H9 (cell line): ENCODE data around the gene CYP27B1. TPM values are rescaled to one million over a fixed set of nuclear protein-coding genes. Genes with fewer than 3 reads are reported as not detected.

Experiments
- DNase-seq: peaks from one replicate; pipeline ENCODE4 v3.0.0-alpha.2; 2017
- H2AFZ ChIP-seq: one replicate; pipeline ENCODE4 v1.6.1; 2013; ENCODE audit warnings: mild to moderate bottlenecking, low read length, control low read depth, moderate library complexity
- H2AK5ac ChIP-seq: 2 replicates; pipeline ENCODE4 v1.6.1; 2013; ENCODE audit warnings: low read length, control low read depth, mixed read lengths; ENCODE audit not compliant: insufficient read length
- H2BK120ac ChIP-seq: one replicate; pipeline ENCODE4 v1.6.1; 2013; ENCODE audit warnings: low read depth, mild to moderate bottlenecking, low read length, control low read depth, inconsistent platforms; ENCODE audit not compliant: poor library complexity, severe bottlenecking
- H2BK12ac ChIP-seq: 2 replicates; pipeline ENCODE4 v1.6.1; 2013; ENCODE audit warnings: low read length, control low read depth, mixed read lengths, low read depth; ENCODE audit not compliant: insufficient read length
- H2BK15ac ChIP-seq: 2 replicates; pipeline ENCODE4 v1.6.1; 2013; ENCODE audit warnings: low read depth, low read length, control low read depth
- H2BK20ac ChIP-seq: one replicate; pipeline ENCODE4 v1.6.1; 2013; ENCODE audit warnings: low read depth, mild to moderate bottlenecking, low read length, control low read depth, inconsistent platforms; ENCODE audit not compliant: poor library complexity, severe bottlenecking
- H2BK5ac ChIP-seq: 2 replicates; pipeline ENCODE4 v1.6.1; 2013; ENCODE audit warnings: low read length, control low read depth, mixed read lengths; ENCODE audit not compliant: insufficient read length
- H3K14ac ChIP-seq: 2 replicates; pipeline ENCODE4 v1.6.1; 2013; ENCODE audit warnings: low read length, control low read depth; ENCODE audit not compliant: insufficient read depth
- H3K18ac ChIP-seq: 2 replicates; pipeline ENCODE4 v1.6.1; 2013; ENCODE audit warnings: low read depth, mild to moderate bottlenecking, mixed read lengths, low read length, control low read depth; ENCODE audit not compliant: insufficient read length
- H3K23ac ChIP-seq: 2 replicates; pipeline ENCODE4 v1.6.1; 2013; ENCODE audit warnings: low read length, control low read depth, mixed read lengths, low read depth; ENCODE audit not compliant: insufficient read length
- H3K23me2 ChIP-seq: 2 replicates; pipeline ENCODE4 v1.6.1; 2013; ENCODE audit warnings: low read depth, mild to moderate bottlenecking, mixed read lengths, low read length, control low read depth; ENCODE audit not compliant: insufficient read length, poor library complexity, severe bottlenecking
- H3K27ac ChIP-seq: 2 replicates; pipeline ENCODE4 v1.5.1; 2013; ENCODE audit warnings: low read length, control low read depth, mixed read lengths, low read depth; ENCODE audit not compliant: insufficient read length
- H3K27me3 ChIP-seq: 2 replicates; pipeline ENCODE4 v1.6.1; 2013; ENCODE audit warnings: low read length, control low read depth, inconsistent platforms; ENCODE audit not compliant: insufficient read depth
- H3K4ac ChIP-seq: 2 replicates; pipeline ENCODE4 v1.6.1; 2013; ENCODE audit warnings: low read depth, mild to moderate bottlenecking, control low read depth, inconsistent platforms, low read length, moderate library complexity
- H3K4me1 ChIP-seq: 2 replicates; pipeline ENCODE4 v1.6.1; 2013; ENCODE audit warnings: low read length, control low read depth, inconsistent platforms; ENCODE audit not compliant: insufficient read depth
- H3K4me2 ChIP-seq: 2 replicates; pipeline ENCODE4 v1.6.1; 2013; ENCODE audit warnings: low read length, control low read depth, mixed read lengths; ENCODE audit not compliant: insufficient read length, insufficient read depth
- H3K56ac ChIP-seq: 2 replicates; pipeline ENCODE4 v1.6.1; 2013; ENCODE audit warnings: low read depth, mild to moderate bottlenecking, mixed read lengths, low read length, control low read depth; ENCODE audit not compliant: insufficient read length
- H3K79me1 ChIP-seq: 2 replicates; pipeline ENCODE4 v1.6.1; 2013; ENCODE audit warnings: low read depth, mild to moderate bottlenecking, moderate library complexity, low read length, control low read depth, inconsistent platforms; ENCODE audit not compliant: insufficient read depth, poor library complexity, severe bottlenecking
- H3K79me2 ChIP-seq: 2 replicates; pipeline ENCODE4 v1.6.1; 2013; ENCODE audit warnings: low read length, control low read depth, inconsistent platforms; ENCODE audit not compliant: insufficient read depth
- H3K9ac ChIP-seq: 2 replicates; pipeline ENCODE4 v1.6.1; 2013; ENCODE audit warnings: low read length, control low read depth, mixed read lengths; ENCODE audit not compliant: insufficient read length; ENCODE audit errors: extremely low read depth
- H3K9me3 ChIP-seq: one replicate; pipeline ENCODE4 v1.6.1; 2013; ENCODE audit warnings: low read depth, low read length, inconsistent platforms; ENCODE audit not compliant: control insufficient read depth
- H3T11ph ChIP-seq: one replicate; pipeline ENCODE4 v1.6.1; 2013; ENCODE audit warnings: mild to moderate bottlenecking, low read length, control low read depth, inconsistent platforms
- H4K20me1 ChIP-seq: one replicate; pipeline ENCODE4 v1.6.1; 2013; ENCODE audit not compliant: control insufficient read depth, insufficient read length, insufficient read depth
- H4K5ac ChIP-seq: 2 replicates; pipeline ENCODE4 v1.6.1; 2013; ENCODE audit warnings: low read depth, mild to moderate bottlenecking, mixed read lengths, low read length, control low read depth; ENCODE audit not compliant: insufficient read length
- H4K8ac ChIP-seq: replicated peaks from 2 replicates; pipeline ENCODE4 v1.6.1; 2013; ENCODE audit warnings: low read length, control low read depth, mixed read lengths, low read depth; ENCODE audit not compliant: insufficient read length
- H4K91ac ChIP-seq: 2 replicates; pipeline ENCODE4 v1.6.1; 2013; ENCODE audit warnings: low read depth, mild to moderate bottlenecking, moderate library complexity, mixed read lengths, low read length, control low read depth; ENCODE audit not compliant: insufficient read length
- H3K27ac Mint-ChIP-seq, 3 experiments: 2 replicates in 2 of 3; 3 replicates in 1 of 3; pipeline ENCODE4 v1.8.0; 2020 to 2021; ENCODE audit warnings: mixed read lengths in 3 of 3, mild to moderate bottlenecking in 1 of 3, moderate library complexity in 1 of 3
- H3K27me3 Mint-ChIP-seq: 2 replicates; pipeline ENCODE4 v1.8.0; 2021; ENCODE audit warnings: low read depth, mild to moderate bottlenecking, moderate library complexity, mixed read lengths
- H3K36me3 Mint-ChIP-seq, 3 experiments: 2 replicates in 2 of 3; 3 replicates in 1 of 3; pipeline ENCODE4 v1.8.0; 2020 to 2021; ENCODE audit warnings: low read depth in 3 of 3, mixed read lengths in 3 of 3; ENCODE audit not compliant: insufficient read depth in 1 of 3
- H3K4me1 Mint-ChIP-seq, 2 experiments: 2 replicates each; pipeline ENCODE4 v1.8.0; 2020; ENCODE audit warnings: mixed read lengths in 2 of 2
- H3K4me3 Mint-ChIP-seq, 2 experiments: 2 replicates in 1 of 2; 3 replicates in 1 of 2; pipeline ENCODE4 v1.8.0; 2020 to 2021; ENCODE audit warnings: mild to moderate bottlenecking in 2 of 2, mixed read lengths in 2 of 2, moderate library complexity in 1 of 2
- H3K9me3 Mint-ChIP-seq, 2 experiments: 2 replicates in 1 of 2; 3 replicates in 1 of 2; pipeline ENCODE4 v1.8.0; 2020; ENCODE audit warnings: mild to moderate bottlenecking in 2 of 2, mixed read lengths in 2 of 2, moderate library complexity in 1 of 2
- WGBS: extraction: QIAGEN DNeasy Blood & Tissue Kit; methylation state at CpG from one replicate; pipeline ENCODE4 v1.1.7; 2013; ENCODE audit warnings: missing lambda C conversion rate, low lambda C conversion rate, mixed read lengths; ENCODE audit not compliant: insufficient read length; ENCODE audit errors: extremely low coverage; 5-methylcytosine and 5-hydroxymethylcytosine counted together
- total RNA-seq: library from RNA; stranded (reverse); gene quantifications from 2 replicates; pipeline ENCODE4 v1.2.1, GENCODE V29; 2021
- TF ChIP-seq, protein P1 (sequence below): fragments of 200-600 bp; sonication (generic); conservative IDR thresholded peaks from 3 replicates; pipeline ENCODE4 v1.8.0; 2021; ENCODE audit warnings: antibody characterized with exemption, mild to moderate bottlenecking

The CYP27B1 gene
- total RNA-seq, 1 experiment from 2014 or later = 6.1 TPM

DNA sequence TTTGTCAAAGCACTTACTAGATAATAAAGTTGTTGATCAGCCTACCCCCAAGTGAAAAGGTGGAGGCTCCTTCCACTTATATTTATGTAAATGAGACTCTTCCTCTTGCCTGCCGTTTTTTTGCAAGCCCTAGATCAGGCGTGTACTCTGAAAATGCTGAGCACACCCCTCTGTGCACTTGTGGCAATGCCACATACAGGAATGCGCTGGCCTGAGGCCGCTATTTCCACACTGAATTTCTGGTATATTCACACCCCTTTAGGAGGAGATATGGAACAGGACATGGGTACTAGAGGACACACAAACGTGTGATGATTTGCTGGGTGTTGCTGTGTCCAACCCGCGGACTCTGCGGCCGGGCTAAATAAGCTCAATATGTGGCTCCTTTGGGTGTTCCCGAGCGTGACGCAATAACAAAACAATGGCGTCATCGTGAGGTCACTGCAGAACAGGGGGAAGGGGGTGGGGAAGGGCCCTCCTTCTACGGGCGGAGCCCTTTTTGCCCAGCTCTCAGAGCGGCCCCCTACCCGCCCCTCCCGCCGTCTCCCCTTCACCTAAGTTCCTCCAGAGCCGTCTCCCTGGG, 22.6 kb downstream of the CYP27B1 start:
- no peak overlapping the region for H3K23ac ChIP-seq
- no peaks in the 10 kb centered on the region for H3K9me3 ChIP-seq
- H3K4ac ChIP-seq = no peak overlapping the region
- peaks cover 41% of the 10 kb centered on the region for H3K27me3 Mint-ChIP-seq
- H2BK5ac ChIP-seq = no peak overlapping the region
- H4K20me1 ChIP-seq = no peaks in the 10 kb centered on the region
- H2BK15ac ChIP-seq = no peak overlapping the region
- no peak overlapping the region for H4K5ac ChIP-seq
- no peak overlapping the region for H2BK20ac ChIP-seq
- no CpG with 5 or more reads among the region's 21 CpGs for WGBS
- H3K23me2 ChIP-seq = peaks cover 4% of the 10 kb centered on the region
- H3K36me3 Mint-ChIP-seq = peaks cover 14 to 38% (median 33%) of the 10 kb centered on the region in 3 experiments; a peak in 6 of 7 replicates
- H4K8ac ChIP-seq = no peak overlapping the region
- H2AK5ac ChIP-seq = no peak overlapping the region
- H3K4me1 ChIP-seq = peaks cover 2% of the 10 kb centered on the region; the same call in 1 of the 2 replicates
- no peaks in the 10 kb centered on the region for H3K79me2 ChIP-seq
- no peaks in the 10 kb centered on the region for H3K79me1 ChIP-seq
- H3K4me1 Mint-ChIP-seq = peaks cover 17 to 20% of the 10 kb centered on the region in 2 experiments
- TF ChIP-seq, protein P1, sequence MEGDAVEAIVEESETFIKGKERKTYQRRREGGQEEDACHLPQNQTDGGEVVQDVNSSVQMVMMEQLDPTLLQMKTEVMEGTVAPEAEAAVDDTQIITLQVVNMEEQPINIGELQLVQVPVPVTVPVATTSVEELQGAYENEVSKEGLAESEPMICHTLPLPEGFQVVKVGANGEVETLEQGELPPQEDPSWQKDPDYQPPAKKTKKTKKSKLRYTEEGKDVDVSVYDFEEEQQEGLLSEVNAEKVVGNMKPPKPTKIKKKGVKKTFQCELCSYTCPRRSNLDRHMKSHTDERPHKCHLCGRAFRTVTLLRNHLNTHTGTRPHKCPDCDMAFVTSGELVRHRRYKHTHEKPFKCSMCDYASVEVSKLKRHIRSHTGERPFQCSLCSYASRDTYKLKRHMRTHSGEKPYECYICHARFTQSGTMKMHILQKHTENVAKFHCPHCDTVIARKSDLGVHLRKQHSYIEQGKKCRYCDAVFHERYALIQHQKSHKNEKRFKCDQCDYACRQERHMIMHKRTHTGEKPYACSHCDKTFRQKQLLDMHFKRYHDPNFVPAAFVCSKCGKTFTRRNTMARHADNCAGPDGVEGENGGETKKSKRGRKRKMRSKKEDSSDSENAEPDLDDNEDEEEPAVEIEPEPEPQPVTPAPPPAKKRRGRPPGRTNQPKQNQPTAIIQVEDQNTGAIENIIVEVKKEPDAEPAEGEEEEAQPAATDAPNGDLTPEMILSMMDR = no peak
- no peak overlapping the region for H3K9ac ChIP-seq
- no peaks in the 10 kb centered on the region for H3K9me3 Mint-ChIP-seq
- H2BK120ac ChIP-seq = no peak overlapping the region
- H3K4me3 Mint-ChIP-seq = peak overlapping the region; percentile 86 to 92
- DNase-seq = no peak
- peak overlapping the region; percentile 4 for H3K27ac ChIP-seq
- H3T11ph ChIP-seq = no peak overlapping the region
- no peak overlapping the region for H2BK12ac ChIP-seq
- H3K56ac ChIP-seq = no peak overlapping the region
- peaks cover 22% of the 10 kb centered on the region for H3K27me3 ChIP-seq
- H4K91ac ChIP-seq = no peak overlapping the region
- H3K18ac ChIP-seq = peak overlapping the region; percentile 21
- H2AFZ ChIP-seq = no peak overlapping the region
- H3K14ac ChIP-seq = peak overlapping the region; percentile 21; the same call in 1 of the 2 replicates
- peak overlapping the region; percentile 97 to 99 (median 99) for H3K27ac Mint-ChIP-seq
- peak overlapping the region; percentile 70 for H3K4me2 ChIP-seq
